HCT116 (cell line): ENCODE measurements around the gene RXFP3.

ENCODE experiments used
- EZH2 ChIP-seq: fragments of 200-600 bp; sonication (generic); IDR thresholded peaks from 2 replicates; pipeline ENCODE4 v1.6.1; 2017; ENCODE audit warnings: antibody characterized with exemption, mixed run types
- JUND ChIP-seq: IDR thresholded peaks from 2 replicates; pipeline ENCODE4 v1.6.1; 2012
- POLR2AphosphoS5 ChIP-seq: IDR thresholded peaks from 2 replicates; pipeline ENCODE4 v1.6.1; 2011; ENCODE audit warnings: mild to moderate bottlenecking, low read depth, low read length, moderate library complexity
- SP1 ChIP-seq: IDR thresholded peaks from 2 replicates; pipeline ENCODE4 v1.6.1; 2012; ENCODE audit warnings: low read depth
- ZNF274 ChIP-seq: fragments of 200-500 bp; sonication (Bioruptor generic); IDR thresholded peaks from 2 replicates; pipeline ENCODE4 v1.6.1; 2014; ENCODE audit warnings: mild to moderate bottlenecking, low read depth, low read length, inconsistent platforms
- TF ChIP-seq, protein P1 (sequence below), 3 experiments: fragments of 200-600 bp in 1 of 3; sonication (generic) in 1 of 3; IDR thresholded peaks in 2 of 3; conservative IDR thresholded peaks in 1 of 3; 2 replicates each; pipeline ENCODE4 v1.5.1; 2012 to 2017; ENCODE audit warnings: low read depth in 2 of 3, low read length in 2 of 3, antibody characterized with exemption in 1 of 3, borderline replicate concordance in 1 of 3, control low read depth in 1 of 3, mild to moderate bottlenecking in 1 of 3, mixed read lengths in 1 of 3, mixed run types in 1 of 3, moderate library complexity in 1 of 3; ENCODE audit not compliant: insufficient read depth in 1 of 3

DNA sequence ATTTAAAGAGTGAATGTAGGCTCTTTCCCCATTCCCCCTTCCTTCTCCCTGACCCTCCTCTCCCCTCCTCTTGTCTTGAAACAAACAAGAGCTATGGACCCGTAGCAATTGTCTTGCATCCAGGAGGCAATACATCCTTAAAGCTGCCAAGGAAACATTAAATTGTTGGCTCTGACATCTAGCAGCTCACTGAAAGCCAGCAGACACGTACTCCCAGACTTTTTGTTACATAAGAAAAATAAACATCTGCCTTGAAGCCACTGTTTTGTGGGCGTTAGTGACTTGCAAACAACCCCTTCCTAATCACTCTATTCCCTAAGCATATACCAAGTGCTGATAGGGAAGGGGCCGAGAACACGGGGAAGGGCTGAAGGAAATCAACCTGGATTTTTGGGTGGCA lies 39.7 kb downstream of the RXFP3 start:
- TF ChIP-seq, protein P1, sequence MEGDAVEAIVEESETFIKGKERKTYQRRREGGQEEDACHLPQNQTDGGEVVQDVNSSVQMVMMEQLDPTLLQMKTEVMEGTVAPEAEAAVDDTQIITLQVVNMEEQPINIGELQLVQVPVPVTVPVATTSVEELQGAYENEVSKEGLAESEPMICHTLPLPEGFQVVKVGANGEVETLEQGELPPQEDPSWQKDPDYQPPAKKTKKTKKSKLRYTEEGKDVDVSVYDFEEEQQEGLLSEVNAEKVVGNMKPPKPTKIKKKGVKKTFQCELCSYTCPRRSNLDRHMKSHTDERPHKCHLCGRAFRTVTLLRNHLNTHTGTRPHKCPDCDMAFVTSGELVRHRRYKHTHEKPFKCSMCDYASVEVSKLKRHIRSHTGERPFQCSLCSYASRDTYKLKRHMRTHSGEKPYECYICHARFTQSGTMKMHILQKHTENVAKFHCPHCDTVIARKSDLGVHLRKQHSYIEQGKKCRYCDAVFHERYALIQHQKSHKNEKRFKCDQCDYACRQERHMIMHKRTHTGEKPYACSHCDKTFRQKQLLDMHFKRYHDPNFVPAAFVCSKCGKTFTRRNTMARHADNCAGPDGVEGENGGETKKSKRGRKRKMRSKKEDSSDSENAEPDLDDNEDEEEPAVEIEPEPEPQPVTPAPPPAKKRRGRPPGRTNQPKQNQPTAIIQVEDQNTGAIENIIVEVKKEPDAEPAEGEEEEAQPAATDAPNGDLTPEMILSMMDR (IDR thresholded peaks at IDR 0.05 in 2 of 3, conservative IDR thresholded peaks at IDR 0.05 in 1 of 3; ENCODE audit: borderline replicate concordance in 1 of 3, insufficient read depth in 1 of 3, low read depth in 2 of 3, low read length in 2 of 3): no peak
- TF ChIP-seq POLR2AphosphoS5 (no peak), ZNF274 (no peak), EZH2 (no peak), JUND (no peak), SP1 (no peak)
